ENCODE data around the gene RSAD2.

The RSAD2 gene

GRCh38 chr2:6914828-6915227 lies 37.3 kb downstream of the RSAD2 start:
- Histone ChIP-seq H3K4me3 (ENCODE audit: low read length) (no peak overlapping the region), H3K9me3 (ENCODE audit: control insufficient read depth, low read length) (no peaks in the 10 kb centered on the region), H3K27me3 (ENCODE audit: control insufficient read depth, insufficient read depth, low read length) (peaks cover 11% of the 10 kb centered on the region), H3K9ac (ENCODE audit: low read length) (no peak overlapping the region), H3K4me1 (ENCODE audit: control insufficient read depth, insufficient read depth, low read length) (no peaks in the 10 kb centered on the region), H3K36me3 (ENCODE audit: control insufficient read depth, insufficient read depth, low read length) (no peaks in the 10 kb centered on the region)

- H3K9ac ChIP-seq (ENCODE audit: low read length) = no peak overlapping the region
- no peaks in the 10 kb centered on the region for H3K36me3 ChIP-seq (ENCODE audit: control insufficient read depth, insufficient read depth, low read length)
- H3K4me3 ChIP-seq (ENCODE audit: low read length) = no peak overlapping the region
Observed at GRCh38 chr2:6915399-6915798, 37.8 kb downstream of the RSAD2 start.

GRCh38 chr2:6916224-6916623 lies 38.6 kb downstream of the RSAD2 start:
- H3K9me3 ChIP-seq (ENCODE audit: control insufficient read depth, low read length) = no peaks in the 10 kb centered on the region
- no peaks in the 10 kb centered on the region for H3K36me3 ChIP-seq (ENCODE audit: control insufficient read depth, insufficient read depth, low read length)
- H3K27me3 ChIP-seq (ENCODE audit: control insufficient read depth, insufficient read depth, low read length) = peaks cover 6% of the 10 kb centered on the region
- no peak overlapping the region for H3K9ac ChIP-seq (ENCODE audit: low read length)
- no peak overlapping the region for H3K4me3 ChIP-seq (ENCODE audit: low read length)
- no peaks in the 10 kb centered on the region for H3K4me1 ChIP-seq (ENCODE audit: control insufficient read depth, insufficient read depth, low read length)

More at GRCh38 chr2:6915399-6915798, 37.8 kb downstream of the RSAD2 start:
- H3K27me3 ChIP-seq (ENCODE audit: control insufficient read depth, insufficient read depth, low read length) = peaks cover 11% of the 10 kb centered on the region
- H3K4me1 ChIP-seq (ENCODE audit: control insufficient read depth, insufficient read depth, low read length) = no peaks in the 10 kb centered on the region
- no peaks in the 10 kb centered on the region for H3K9me3 ChIP-seq (ENCODE audit: control insufficient read depth, low read length)

GRCh38 chr2:6916736-6917070 lies 39.1 kb downstream of the RSAD2 start:
- no peaks in the 10 kb centered on the region for H3K36me3 ChIP-seq (ENCODE audit: control insufficient read depth, insufficient read depth, low read length)
- no peak overlapping the region for H3K4me3 ChIP-seq (ENCODE audit: low read length)
- H3K9me3 ChIP-seq (ENCODE audit: control insufficient read depth, low read length) = no peaks in the 10 kb centered on the region
- peaks cover 6% of the 10 kb centered on the region for H3K27me3 ChIP-seq (ENCODE audit: control insufficient read depth, insufficient read depth, low read length)
- H3K9ac ChIP-seq (ENCODE audit: low read length) = peak overlapping the region; percentile 48
- H3K4me1 ChIP-seq (ENCODE audit: control insufficient read depth, insufficient read depth, low read length) = no peaks in the 10 kb centered on the region

GRCh38 chr2:6917071-6917760 lies 39.6 kb downstream of the RSAD2 start, which contains the start of gene RNF144A:
Gene RNF144A, plus strand, starts transcription at chr2:6917412. Its CDS starts 79,515 bp downstream, at chr2:6996927.
- peak within 1 kb of the TSS; percentile 48 for H3K9ac ChIP-seq (ENCODE audit: low read length)
- no peaks in the 10 kb centered on the region for H3K4me1 ChIP-seq (ENCODE audit: control insufficient read depth, insufficient read depth, low read length)
- H3K36me3 ChIP-seq (ENCODE audit: control insufficient read depth, insufficient read depth, low read length) = no peaks in the 10 kb centered on the region
- H3K4me3 ChIP-seq (ENCODE audit: low read length) = peak within 1 kb of the TSS; percentile 12
- H3K9me3 ChIP-seq (ENCODE audit: control insufficient read depth, low read length) = no peaks in the 10 kb centered on the region
- H3K27me3 ChIP-seq (ENCODE audit: control insufficient read depth, insufficient read depth, low read length) = peaks cover 6% of the 10 kb centered on the region

GRCh38 chr2:6917761-6918421 lies 40.3 kb downstream of the RSAD2 start:
- Histone ChIP-seq H3K27me3 (ENCODE audit: control insufficient read depth, insufficient read depth, low read length) (peaks cover 6% of the 10 kb centered on the region), H3K4me3 (ENCODE audit: low read length) (peak overlapping the region; percentile 12), H3K36me3 (ENCODE audit: control insufficient read depth, insufficient read depth, low read length) (no peaks in the 10 kb centered on the region), H3K9me3 (ENCODE audit: control insufficient read depth, low read length) (no peaks in the 10 kb centered on the region), H3K9ac (ENCODE audit: low read length) (peak overlapping the region; percentile 37), H3K4me1 (ENCODE audit: control insufficient read depth, insufficient read depth, low read length) (no peaks in the 10 kb centered on the region)

- H3K9me3 ChIP-seq (ENCODE audit: control insufficient read depth, low read length) = no peaks in the 10 kb centered on the region
- no peak overlapping the region for H3K4me3 ChIP-seq (ENCODE audit: low read length)
- H3K27me3 ChIP-seq (ENCODE audit: control insufficient read depth, insufficient read depth, low read length) = peaks cover 6% of the 10 kb centered on the region
- no peak overlapping the region for H3K9ac ChIP-seq (ENCODE audit: low read length)
- no peaks in the 10 kb centered on the region for H3K4me1 ChIP-seq (ENCODE audit: control insufficient read depth, insufficient read depth, low read length)
- no peaks in the 10 kb centered on the region for H3K36me3 ChIP-seq (ENCODE audit: control insufficient read depth, insufficient read depth, low read length)
Observed at GRCh38 chr2:6919901-6920742, 42.5 kb downstream of the RSAD2 start.

- H3K9ac ChIP-seq (ENCODE audit: low read length) = no peak overlapping the region
- H3K9me3 ChIP-seq (ENCODE audit: control insufficient read depth, low read length) = no peaks in the 10 kb centered on the region
- H3K36me3 ChIP-seq (ENCODE audit: control insufficient read depth, insufficient read depth, low read length) = no peaks in the 10 kb centered on the region
- H3K27me3 ChIP-seq (ENCODE audit: control insufficient read depth, insufficient read depth, low read length) = peaks cover 6% of the 10 kb centered on the region
- no peak overlapping the region for H3K4me3 ChIP-seq (ENCODE audit: low read length)
- H3K4me1 ChIP-seq (ENCODE audit: control insufficient read depth, insufficient read depth, low read length) = no peaks in the 10 kb centered on the region
Observed at GRCh38 chr2:6920743-6921064, 43.1 kb downstream of the RSAD2 start.

GRCh38 chr2:6921321-6921922 lies 43.8 kb downstream of the RSAD2 start:
- no peak overlapping the region for H3K4me3 ChIP-seq (ENCODE audit: low read length)
- H3K27me3 ChIP-seq (ENCODE audit: control insufficient read depth, insufficient read depth, low read length) = peaks cover 6% of the 10 kb centered on the region
- no peaks in the 10 kb centered on the region for H3K4me1 ChIP-seq (ENCODE audit: control insufficient read depth, insufficient read depth, low read length)
- no peaks in the 10 kb centered on the region for H3K9me3 ChIP-seq (ENCODE audit: control insufficient read depth, low read length)
- H3K36me3 ChIP-seq (ENCODE audit: control insufficient read depth, insufficient read depth, low read length) = no peaks in the 10 kb centered on the region
- H3K9ac ChIP-seq (ENCODE audit: low read length) = no peak overlapping the region

- Histone ChIP-seq H3K9me3 (ENCODE audit: control insufficient read depth, low read length) (no peaks in the 10 kb centered on the region), H3K9ac (ENCODE audit: low read length) (no peak overlapping the region), H3K27me3 (ENCODE audit: control insufficient read depth, insufficient read depth, low read length) (peaks cover 6% of the 10 kb centered on the region), H3K4me1 (ENCODE audit: control insufficient read depth, insufficient read depth, low read length) (peaks cover 5% of the 10 kb centered on the region), H3K4me3 (ENCODE audit: low read length) (no peak overlapping the region), H3K36me3 (ENCODE audit: control insufficient read depth, insufficient read depth, low read length) (no peaks in the 10 kb centered on the region)
Observed at GRCh38 chr2:6922201-6922656, 44.7 kb downstream of the RSAD2 start.

GRCh38 chr2:6923319-6923718 lies 45.7 kb downstream of the RSAD2 start:
- peaks cover 9% of the 10 kb centered on the region for H3K4me1 ChIP-seq (ENCODE audit: control insufficient read depth, insufficient read depth, low read length)

More at GRCh38 chr2:6923319-6923718, 45.7 kb downstream of the RSAD2 start:
- H3K9me3 ChIP-seq (ENCODE audit: control insufficient read depth, low read length) = no peaks in the 10 kb centered on the region
- no peak overlapping the region for H3K9ac ChIP-seq (ENCODE audit: low read length)
- peaks cover under 1% of the 10 kb centered on the region for H3K27me3 ChIP-seq (ENCODE audit: control insufficient read depth, insufficient read depth, low read length)
- H3K36me3 ChIP-seq (ENCODE audit: control insufficient read depth, insufficient read depth, low read length) = no peaks in the 10 kb centered on the region
- H3K4me3 ChIP-seq (ENCODE audit: low read length) = no peak overlapping the region

Measured in mucosa of stomach (tissue), 1 donor.